ENCODE measurements around the gene AOAH.

DNA sequence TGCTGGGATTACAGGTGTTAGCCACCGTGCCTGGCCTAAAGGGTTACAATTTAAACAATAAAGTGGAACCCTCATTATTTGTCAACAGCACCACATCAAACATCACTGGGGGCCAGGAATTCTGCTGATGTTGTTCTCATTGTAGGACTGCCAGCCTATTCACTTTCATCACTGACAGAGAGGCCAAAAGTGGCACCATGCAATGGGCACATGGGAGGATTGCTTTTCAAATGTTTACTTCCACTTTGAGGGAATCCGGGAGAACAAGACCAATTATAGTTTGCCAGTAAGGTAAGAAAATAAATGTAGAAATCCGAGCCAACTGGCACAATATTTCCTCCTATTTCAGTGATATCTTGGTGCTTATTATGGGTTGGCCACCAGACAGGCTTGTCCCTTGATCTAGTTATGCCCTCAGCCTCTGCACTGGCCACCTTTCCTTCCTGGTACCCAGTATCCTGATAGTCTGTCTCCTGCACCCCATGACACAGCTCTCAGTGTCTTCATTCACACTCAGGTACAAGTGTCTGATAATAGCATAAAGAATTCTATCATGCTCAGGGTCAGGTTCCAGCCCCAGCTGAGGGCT lies 252.1 kb downstream of the AOAH start:
- TF ChIP-seq CTCF (conservative IDR thresholded peaks at IDR 0.05; ENCODE audit: low read length) (no peak), EZH2phosphoT487 (IDR thresholded peaks at IDR 0.05; ENCODE audit: borderline replicate concordance) (no peak)

All from Loucy (cell line).